Stimulated activated CD4-positive, alpha-beta T cell treated with anti-CD3 and anti-CD28 coated beads, Interleukin-4, amount 100 ng/mL, for 4 hours (primary cell): ENCODE measurements around the gene ANLN.
"Not testable (repeated sequence)": the region's sequence is repeated elsewhere in the genome, so short reads cannot be mapped to it uniquely, and the experiment has no call there.

Source experiments
- DNase-seq, 2 experiments: peaks; one replicate each; pipeline ENCODE4 v3.0.0-alpha.2; 2020

The ANLN gene

GRCh38 chr7:36420307-36420706, 30.6 kb downstream of the ANLN start:
- no peak for DNase-seq

- DNase-seq, result no peak
These were observed 32.4 kb downstream of the ANLN start for GRCh38 chr7:36422072-36422471.

- DNase-seq, result no peak
These were observed 34.0 kb downstream of the ANLN start for GRCh38 chr7:36423633-36424032.

- no peak for DNase-seq
These were observed 40.5 kb downstream of the ANLN start for GRCh38 chr7:36430186-36430585.

GRCh38 chr7:36430881-36431280, 41.2 kb downstream of the ANLN start:
- no peak for DNase-seq

GRCh38 chr7:36438211-36438610, 48.5 kb downstream of the ANLN start:
- no peak for DNase-seq

- DNase-seq, result no peak
These were observed 50.0 kb downstream of the ANLN start for GRCh38 chr7:36439624-36440023.

GRCh38 chr7:36440880-36441279, 51.2 kb downstream of the ANLN start:
- DNase-seq, result no peak

- no peak for DNase-seq
These were observed 51.8 kb downstream of the ANLN start for GRCh38 chr7:36441344-36442022.

- no peak for DNase-seq
These were observed 59.2 kb downstream of the ANLN start for GRCh38 chr7:36448781-36449379.

GRCh38 chr7:36449685-36450084, 60.0 kb downstream of the ANLN start:
- no peak for DNase-seq

GRCh38 chr7:36453769-36454168, 64.1 kb downstream of the ANLN start:
- DNase-seq, result no peak

GRCh38 chr7:36455646-36456045, 66.0 kb downstream of the ANLN start:
- no peak for DNase-seq

- DNase-seq, result no peak
These were observed 66.5 kb downstream of the ANLN start for GRCh38 chr7:36456138-36456537.

GRCh38 chr7:36456548-36456947, 66.9 kb downstream of the ANLN start:
- DNase-seq, result no peak

- no peak for DNase-seq
These were observed 69.7 kb downstream of the ANLN start for GRCh38 chr7:36459236-36459960.

- DNase-seq, result no peak
These were observed 71.3 kb downstream of the ANLN start for GRCh38 chr7:36460811-36461429.

GRCh38 chr7:36462551-36463137, 73.0 kb downstream of the ANLN start:
- no peak for DNase-seq

GRCh38 chr7:36464271-36464670, 74.6 kb downstream of the ANLN start:
- DNase-seq, result no peak

- DNase-seq, result not testable (repeated sequence)
These were observed 76.3 kb downstream of the ANLN start for GRCh38 chr7:36466001-36466400.

GRCh38 chr7:36468370-36469101, 78.9 kb downstream of the ANLN start:
- DNase-seq, result no peak

GRCh38 chr7:36469236-36469635, 79.6 kb downstream of the ANLN start:
- no peak for DNase-seq
